Lower leg skin (tissue), 3 donors: ENCODE data around the gene KIF1A.

ENCODE experiments used
- POLR2A ChIP-seq, 2 donors: fragments of 450-650 bp; IDR thresholded peaks; one replicate each; pipeline ENCODE4 v1.6.1; 2016 to 2017; ENCODE audit warnings: antibody characterized with exemption in 2 of 2, mild to moderate bottlenecking in 1 of 2, moderate library complexity in 1 of 2
- TF ChIP-seq, protein P1 (sequence below), 3 donors: fragments of 450-650 bp; IDR thresholded peaks; one replicate each; pipeline ENCODE4 v1.5.1; 2016; ENCODE audit warnings: antibody characterized with exemption in 3 of 3, mild to moderate bottlenecking in 3 of 3, moderate library complexity in 2 of 3

DNA sequence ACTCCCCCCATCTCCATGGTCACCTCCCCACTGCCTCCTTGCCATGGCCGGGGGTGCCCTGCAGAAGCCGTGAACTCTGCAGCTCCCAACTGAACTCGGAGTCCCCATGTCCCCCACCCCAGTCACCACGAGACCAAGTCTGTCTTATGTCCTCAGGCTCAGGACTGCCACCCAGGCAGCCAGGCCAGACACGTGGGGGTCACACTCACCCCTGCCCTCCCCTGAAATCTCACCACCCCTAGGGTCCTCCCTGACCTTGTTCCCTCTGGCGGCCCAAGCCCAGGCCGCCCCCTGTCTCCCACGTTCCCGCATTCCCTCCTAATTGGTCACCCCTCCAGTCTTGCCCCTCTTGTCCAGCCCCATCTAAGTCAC, 117.4 kb downstream of the KIF1A start:
- TF ChIP-seq, protein P1, sequence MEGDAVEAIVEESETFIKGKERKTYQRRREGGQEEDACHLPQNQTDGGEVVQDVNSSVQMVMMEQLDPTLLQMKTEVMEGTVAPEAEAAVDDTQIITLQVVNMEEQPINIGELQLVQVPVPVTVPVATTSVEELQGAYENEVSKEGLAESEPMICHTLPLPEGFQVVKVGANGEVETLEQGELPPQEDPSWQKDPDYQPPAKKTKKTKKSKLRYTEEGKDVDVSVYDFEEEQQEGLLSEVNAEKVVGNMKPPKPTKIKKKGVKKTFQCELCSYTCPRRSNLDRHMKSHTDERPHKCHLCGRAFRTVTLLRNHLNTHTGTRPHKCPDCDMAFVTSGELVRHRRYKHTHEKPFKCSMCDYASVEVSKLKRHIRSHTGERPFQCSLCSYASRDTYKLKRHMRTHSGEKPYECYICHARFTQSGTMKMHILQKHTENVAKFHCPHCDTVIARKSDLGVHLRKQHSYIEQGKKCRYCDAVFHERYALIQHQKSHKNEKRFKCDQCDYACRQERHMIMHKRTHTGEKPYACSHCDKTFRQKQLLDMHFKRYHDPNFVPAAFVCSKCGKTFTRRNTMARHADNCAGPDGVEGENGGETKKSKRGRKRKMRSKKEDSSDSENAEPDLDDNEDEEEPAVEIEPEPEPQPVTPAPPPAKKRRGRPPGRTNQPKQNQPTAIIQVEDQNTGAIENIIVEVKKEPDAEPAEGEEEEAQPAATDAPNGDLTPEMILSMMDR (IDR thresholded peaks at IDR 0.05): no peak
- TF ChIP-seq POLR2A (IDR thresholded peaks at IDR 0.05): no peak
